Measurements from ENCODE around the gene TFAP2D.

Gene TFAP2D

DNA sequence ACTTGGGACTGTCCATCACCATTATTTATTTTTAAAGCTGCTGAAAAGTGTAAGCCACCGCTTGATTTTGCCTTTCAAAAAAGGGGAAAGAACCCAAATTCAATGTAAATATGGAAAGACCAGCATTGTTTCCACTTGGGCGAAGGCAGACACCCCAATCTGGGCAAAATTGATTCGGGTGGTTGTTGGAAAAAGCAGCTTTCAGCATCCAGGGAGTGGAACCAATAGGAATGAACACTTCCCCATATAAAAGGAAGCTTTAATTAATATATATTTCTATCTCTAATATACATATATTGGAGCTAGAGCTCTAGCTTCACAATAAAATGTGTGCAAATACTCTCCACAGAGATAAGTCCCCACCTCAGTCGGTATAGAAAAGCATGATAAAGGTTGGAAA is at the start of gene TFAP2D:
TSS of gene TFAP2D (plus strand) at position 301 of the 400 bp plus-strand sequence. CDS start 530 bp downstream, outside the sequence.
- in situ Hi-C loops (cut with HindIII; ENCODE audit: low pct_ligation_motif_present, low pct_unique_long_range_greater_than_20kb, low sequenced_read_pairs) = no loop called here
- DNase-seq = no peak

DNA sequence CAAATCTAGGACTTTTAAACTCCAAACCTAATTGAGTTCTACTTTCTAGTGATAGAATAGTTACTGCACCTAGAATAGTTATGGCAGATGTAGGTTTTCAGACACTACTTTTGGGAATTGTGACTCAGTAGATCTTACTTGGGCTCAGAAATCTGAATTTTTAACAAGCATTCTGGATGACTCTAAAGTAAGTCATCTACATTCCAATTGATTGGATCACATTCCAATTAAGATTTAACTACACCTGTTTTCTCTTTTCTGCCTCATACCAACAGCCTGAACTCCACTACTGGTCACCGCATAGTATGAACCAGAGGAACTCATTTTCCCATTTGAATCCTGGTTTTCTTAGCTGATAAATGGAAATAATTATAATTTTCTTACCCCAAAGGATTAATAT is 49.5 kb upstream of the TFAP2D start:
- in situ Hi-C loops (cut with HindIII; ENCODE audit: low pct_ligation_motif_present, low pct_unique_long_range_greater_than_20kb, low sequenced_read_pairs) = no loop called here
- DNase-seq = no peak

DNA sequence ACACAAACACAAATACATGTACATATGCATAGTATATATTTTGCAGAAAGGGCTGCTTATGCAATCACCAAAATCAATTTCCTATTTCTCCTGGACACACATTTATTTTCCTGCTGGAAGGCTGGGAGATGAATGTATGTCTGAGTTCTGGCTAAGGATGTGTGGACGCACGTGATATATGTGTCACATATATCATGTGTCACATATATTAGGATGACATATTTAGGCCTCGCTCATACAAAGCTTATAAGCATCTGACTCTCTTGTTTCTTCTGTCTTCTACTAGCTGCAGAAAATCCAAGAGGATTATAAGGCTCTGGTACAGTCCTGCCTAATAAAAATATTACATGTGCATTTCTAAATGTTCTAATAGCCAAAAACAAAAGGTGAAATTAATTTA is 47.2 kb upstream of the TFAP2D start:
- DNase-seq = no peak
- in situ Hi-C loops (cut with HindIII; ENCODE audit: low pct_ligation_motif_present, low pct_unique_long_range_greater_than_20kb, low sequenced_read_pairs) = no loop called here

DNA sequence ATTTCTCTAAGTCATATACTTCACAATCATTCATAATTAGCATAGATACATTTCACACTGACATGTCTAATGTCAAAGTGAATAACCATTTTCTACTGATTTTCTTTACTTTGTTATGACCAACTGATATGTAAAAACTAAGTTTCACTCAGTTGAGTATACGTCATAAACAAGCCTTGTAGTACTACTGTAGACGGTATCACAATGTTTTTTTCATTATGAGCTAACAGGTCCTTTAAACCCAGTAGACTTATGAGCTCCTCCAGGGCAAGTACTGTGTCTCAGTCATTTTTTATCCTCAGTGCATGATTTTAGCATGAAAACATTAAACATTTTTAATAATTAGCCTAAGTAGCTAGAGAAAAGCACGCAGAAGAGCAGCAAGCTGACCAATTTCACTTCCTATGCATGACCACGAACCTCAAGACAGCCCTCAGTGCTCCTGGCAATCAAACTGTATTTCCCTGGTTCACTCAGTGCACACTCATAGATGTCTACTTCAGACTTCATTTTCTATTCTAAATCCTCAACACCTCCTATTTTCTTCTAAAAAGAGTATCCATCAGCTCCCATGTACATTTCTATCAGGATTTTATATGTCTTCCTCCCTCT is 32.0 kb upstream of the TFAP2D start:
- in situ Hi-C loops (cut with HindIII; ENCODE audit: low pct_ligation_motif_present, low pct_unique_long_range_greater_than_20kb, low sequenced_read_pairs) = no loop called here
- DNase-seq = no peak

DNA sequence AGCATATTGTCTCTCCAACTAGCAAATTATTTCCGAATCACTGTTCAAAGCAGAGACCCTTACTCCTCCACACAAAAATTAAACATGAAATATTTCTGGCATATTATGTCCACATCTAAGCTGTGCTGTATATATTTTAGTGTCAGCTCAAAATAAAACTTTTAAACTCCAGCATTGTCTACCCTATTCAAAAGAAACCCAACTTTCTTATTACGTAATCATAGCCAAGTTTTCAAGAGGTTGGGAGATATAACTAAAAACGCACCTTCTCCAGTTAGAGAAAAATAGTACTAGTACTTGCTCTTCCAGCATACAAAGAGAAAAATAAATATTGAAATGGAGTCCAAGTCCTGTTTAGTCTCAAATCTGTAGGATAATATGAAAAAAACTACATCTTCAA is 24.1 kb upstream of the TFAP2D start:
- no peak for DNase-seq
- in situ Hi-C loops (cut with HindIII; ENCODE audit: low pct_ligation_motif_present, low pct_unique_long_range_greater_than_20kb, low sequenced_read_pairs) = no loop called here

DNA sequence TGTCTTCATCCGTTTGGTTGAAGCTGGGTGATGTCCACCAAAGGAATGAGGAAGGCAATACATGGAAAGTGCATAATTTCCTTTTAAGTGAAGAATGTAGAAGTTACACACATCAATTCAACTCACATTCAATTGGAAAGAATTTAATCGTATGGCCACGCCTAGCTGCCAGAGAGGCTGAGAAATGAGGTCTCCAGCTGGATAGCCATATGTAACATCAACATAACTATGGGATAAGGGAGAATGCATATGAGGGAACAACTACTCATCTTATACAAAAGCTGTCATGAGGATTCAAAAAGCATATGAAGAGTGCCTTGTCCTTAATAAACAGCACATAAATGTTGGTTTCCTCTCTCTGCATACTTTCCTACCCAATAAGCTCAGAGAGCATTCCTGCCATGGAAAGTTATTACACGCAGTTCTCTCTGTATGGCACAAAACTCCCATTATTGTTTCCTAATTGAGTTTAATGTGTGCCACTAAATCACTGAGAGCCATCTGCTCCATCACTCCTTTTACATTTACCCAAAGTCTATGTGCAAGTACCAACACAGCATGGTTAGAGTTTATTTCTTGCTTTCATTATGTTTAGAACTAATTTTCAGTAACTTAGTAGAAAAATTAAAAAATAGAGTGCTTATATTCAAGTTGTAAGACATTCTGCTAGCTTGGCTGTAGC is 21.4 kb upstream of the TFAP2D start:
- in situ Hi-C loops (cut with HindIII; ENCODE audit: low pct_ligation_motif_present, low pct_unique_long_range_greater_than_20kb, low sequenced_read_pairs) = no loop called here
- no peak for DNase-seq

DNA sequence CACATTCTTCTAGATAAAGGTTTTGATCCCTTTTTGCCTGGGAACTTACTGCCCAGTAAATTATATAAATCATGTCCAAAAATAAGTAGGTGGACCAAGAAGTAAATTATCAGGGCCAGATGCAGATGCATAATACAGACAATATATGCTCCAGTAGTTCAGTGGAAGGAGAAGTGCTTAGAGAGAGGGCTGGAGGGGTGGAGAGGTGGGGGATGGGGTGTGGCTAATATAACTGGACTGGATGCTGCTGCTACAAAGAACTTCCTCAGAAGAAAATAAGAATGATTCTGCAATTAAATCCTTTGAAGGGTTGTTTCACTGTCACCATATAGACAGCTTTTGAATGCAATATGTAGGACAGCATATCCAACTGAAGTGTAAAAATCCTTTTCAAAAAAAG is 14.8 kb upstream of the TFAP2D start:
- no peak for DNase-seq
- in situ Hi-C loops (cut with HindIII; ENCODE audit: low pct_ligation_motif_present, low pct_unique_long_range_greater_than_20kb, low sequenced_read_pairs) = no loop called here

DNA sequence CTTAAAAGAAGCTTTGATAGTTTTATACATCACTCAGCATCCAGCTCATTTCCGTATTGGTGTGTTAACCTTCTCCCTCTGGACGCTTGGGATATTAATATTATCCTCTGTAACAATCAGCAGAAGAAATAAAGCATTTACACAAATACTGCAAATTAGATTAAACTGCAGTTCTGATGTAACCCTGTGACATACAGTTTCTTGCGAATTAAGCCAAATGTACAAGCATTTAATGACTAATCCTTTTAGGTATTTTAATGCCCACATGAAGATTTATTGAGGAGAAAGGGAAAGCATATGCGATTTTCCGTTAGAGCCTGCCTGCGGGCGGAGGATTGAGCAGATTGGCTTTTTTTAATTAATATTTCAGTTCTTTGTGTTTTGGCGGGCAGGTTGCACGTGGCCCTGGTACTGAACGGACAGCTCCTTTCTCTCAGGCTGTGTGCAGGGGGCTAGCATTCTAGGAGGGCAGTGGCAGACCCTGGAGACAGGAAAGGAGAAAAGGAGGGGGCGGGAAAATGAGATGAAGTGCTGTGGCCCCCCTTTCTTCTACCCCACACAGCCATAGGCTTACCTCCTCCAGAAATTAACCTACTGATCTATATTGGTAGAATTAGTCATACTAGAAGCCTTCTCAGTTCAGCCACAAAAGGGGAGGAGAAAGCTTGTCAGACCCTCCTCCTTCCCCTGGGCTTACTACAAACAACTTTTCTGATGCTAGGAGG is 14.1 kb upstream of the TFAP2D start:
- in situ Hi-C loops (cut with HindIII; ENCODE audit: low pct_ligation_motif_present, low pct_unique_long_range_greater_than_20kb, low sequenced_read_pairs) = no loop called here
- DNase-seq = no peak

DNA sequence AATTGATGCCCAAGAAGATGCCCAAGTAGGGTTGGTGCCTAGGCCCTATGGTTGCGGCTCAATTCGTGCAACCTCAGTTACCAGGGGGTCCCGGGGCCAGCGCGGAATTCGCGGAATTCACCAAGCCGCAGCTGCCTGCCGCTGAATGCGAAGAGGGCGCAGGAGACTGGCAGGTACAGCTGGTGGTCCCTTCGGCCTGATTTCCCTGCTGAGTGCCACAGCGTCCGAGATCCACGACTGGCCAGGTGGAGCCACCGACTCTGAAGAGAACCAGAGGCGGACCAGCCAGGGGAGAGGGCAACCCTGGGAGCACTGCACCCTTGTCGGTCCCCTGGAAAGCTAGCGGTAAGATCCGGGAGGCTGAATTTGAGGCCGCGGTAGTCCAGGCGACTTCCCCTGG is 6.8 kb upstream of the TFAP2D start:
- in situ Hi-C loops (cut with HindIII; ENCODE audit: low pct_ligation_motif_present, low pct_unique_long_range_greater_than_20kb, low sequenced_read_pairs) = no loop called here

DNA sequence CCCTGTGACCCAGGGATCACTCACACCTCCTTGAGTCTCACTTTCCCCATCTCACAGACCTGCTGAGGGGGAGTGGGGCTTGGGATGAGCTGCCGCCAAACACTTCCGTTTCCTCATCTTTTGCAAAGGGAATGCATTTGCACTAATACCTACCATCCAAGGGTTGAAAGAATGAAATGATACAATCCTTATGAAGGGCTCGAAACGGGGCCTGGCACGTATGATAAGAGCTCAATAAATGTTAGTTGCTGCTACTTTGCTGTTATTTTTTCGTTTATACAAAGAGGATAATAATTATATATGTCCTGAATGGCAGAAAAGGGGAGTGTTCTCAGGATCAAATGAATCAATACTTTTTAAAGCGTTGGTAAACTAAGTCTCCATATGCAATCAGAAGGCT is 6.1 kb upstream of the TFAP2D start:
- DNase-seq = no peak

More for the DNA sequence above, 6.8 kb upstream of the TFAP2D start:
- DNase-seq = no peak

DNA sequence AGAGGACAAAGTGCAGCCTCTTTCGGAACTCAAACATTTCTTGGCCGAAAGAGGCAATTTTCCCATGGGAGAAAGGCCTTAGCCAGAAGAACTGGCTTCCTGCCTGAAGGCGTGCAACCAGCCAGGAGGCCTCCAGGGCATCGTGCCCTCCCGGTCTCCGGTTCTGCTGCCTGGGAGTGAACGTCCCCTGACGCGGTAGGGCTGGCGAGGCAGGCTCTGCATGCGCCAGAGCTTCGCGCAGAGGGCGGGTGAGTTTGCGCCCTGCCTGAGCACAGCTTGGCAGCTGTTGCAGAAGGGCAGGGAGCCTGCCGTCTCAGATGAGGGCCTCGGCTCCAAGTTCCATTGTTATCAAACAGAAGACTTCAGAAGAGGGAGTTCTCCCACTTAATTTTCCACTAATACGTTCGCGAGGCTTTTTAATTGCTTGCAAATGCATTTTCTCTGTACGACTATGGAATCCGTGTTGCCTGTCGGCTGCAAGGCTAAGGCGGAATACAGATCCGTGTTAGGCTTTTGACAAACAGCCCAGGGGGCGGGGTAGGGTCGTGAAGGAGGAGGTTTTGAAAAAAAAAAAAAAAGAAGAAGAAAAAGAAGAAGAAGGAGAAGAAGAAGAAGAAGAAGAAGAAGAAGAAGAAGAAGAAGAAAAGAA is 5.5 kb upstream of the TFAP2D start:
- no peak for DNase-seq
- in situ Hi-C loops (cut with HindIII; ENCODE audit: low pct_ligation_motif_present, low pct_unique_long_range_greater_than_20kb, low sequenced_read_pairs) = no loop called here

More for the DNA sequence above, 6.1 kb upstream of the TFAP2D start:
- in situ Hi-C loops (cut with HindIII; ENCODE audit: low pct_ligation_motif_present, low pct_unique_long_range_greater_than_20kb, low sequenced_read_pairs) = no loop called here

DNA sequence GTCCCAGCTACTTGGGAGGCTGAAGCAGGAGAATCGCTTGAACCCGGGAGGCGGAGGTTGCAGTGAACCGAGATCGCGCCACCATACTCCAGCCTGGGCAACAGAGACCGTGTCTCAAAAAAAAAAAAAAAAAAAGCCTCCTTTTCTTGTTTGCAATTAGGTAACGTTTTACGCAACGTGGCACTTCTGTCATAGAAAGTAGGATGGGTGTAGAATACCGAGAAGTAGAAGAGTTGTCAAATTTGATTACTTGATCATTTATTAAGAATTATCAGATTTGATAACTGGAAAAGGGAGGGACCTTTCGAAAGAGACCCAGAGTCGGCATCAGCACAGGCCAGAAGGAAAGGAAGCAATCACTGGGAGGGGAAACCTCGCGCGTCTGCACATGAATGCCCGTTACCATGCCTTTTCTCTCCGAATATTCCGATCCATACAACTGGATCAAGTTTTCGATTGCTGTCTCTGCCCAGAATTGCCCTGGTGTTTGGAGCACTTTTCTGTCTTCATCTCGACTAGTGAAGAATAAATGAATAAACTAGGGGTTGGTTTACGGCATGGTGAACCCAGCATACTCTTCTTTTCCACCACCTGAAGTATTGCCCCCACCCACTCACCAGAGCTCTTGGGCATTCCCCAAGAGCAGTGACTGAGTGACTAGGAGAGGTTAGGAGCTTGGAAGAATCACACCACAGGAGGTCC is 4.5 kb upstream of the TFAP2D start:
- DNase-seq = no peak
- in situ Hi-C loops (cut with HindIII; ENCODE audit: low pct_ligation_motif_present, low pct_unique_long_range_greater_than_20kb, low sequenced_read_pairs) = no loop called here

DNA sequence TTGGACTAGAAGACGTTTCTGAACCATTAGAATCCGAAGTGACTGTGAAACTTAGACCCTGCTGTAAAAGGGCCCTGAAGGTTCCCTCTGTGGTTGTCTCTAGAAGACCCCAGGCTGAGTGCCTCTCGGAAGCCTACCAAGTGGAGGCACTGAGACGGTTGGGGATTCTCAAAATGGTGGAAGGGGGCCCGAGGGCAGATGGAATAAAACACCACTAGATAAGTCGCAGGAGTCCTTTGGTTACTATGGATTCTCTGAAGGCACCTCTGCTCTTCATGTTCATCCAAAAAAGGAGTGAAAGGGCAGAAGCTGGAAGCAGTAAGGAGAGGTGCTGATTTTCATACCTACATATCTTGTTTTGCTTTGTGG is 4.0 kb upstream of the TFAP2D start:
- in situ Hi-C loops (cut with HindIII; ENCODE audit: low pct_ligation_motif_present, low pct_unique_long_range_greater_than_20kb, low sequenced_read_pairs) = no loop called here
- no peak for DNase-seq

DNA sequence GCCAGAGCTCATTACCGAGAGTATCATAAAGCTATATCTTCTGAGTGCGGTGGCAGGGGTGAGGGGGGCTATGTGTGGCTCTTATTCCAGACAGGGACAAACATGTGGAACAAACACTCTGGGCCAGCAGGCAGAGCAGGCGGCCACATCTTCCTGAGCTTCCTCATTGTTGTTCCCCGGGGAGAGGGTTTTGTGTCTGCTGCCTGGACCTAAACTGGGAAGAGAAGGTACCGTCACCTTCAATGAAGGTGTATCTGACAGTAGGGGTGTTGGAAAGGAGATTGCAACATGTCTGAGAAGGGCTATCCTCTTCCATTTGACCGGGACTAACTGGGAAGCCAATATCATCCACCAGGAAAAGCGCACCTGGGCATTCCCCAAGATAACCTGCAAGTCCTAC is 1.6 kb upstream of the TFAP2D start:
- no peak for DNase-seq
- in situ Hi-C loops (cut with HindIII; ENCODE audit: low pct_ligation_motif_present, low pct_unique_long_range_greater_than_20kb, low sequenced_read_pairs) = no loop called here

DNA sequence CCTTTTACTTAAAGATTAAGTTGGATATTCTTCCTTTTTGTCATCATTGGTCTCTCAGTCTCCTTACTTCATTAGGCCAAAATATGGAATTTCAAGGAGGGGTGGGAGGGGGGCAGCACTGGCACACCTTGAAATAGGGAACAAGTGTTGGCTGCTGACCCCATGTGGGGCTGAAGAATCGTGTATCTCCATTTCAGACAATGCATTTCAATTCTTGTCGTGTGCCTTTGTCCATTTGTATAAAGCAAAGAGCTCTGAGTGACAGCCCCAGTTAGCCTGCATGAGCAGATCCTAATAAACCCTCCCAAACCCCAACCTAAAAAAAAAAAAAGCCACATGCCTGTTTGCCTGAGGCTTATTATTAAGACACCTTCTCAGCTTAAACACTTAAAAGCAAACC is 1.0 kb upstream of the TFAP2D start:
- no peak for DNase-seq
- in situ Hi-C loops (cut with HindIII; ENCODE audit: low pct_ligation_motif_present, low pct_unique_long_range_greater_than_20kb, low sequenced_read_pairs) = no loop called here

DNA sequence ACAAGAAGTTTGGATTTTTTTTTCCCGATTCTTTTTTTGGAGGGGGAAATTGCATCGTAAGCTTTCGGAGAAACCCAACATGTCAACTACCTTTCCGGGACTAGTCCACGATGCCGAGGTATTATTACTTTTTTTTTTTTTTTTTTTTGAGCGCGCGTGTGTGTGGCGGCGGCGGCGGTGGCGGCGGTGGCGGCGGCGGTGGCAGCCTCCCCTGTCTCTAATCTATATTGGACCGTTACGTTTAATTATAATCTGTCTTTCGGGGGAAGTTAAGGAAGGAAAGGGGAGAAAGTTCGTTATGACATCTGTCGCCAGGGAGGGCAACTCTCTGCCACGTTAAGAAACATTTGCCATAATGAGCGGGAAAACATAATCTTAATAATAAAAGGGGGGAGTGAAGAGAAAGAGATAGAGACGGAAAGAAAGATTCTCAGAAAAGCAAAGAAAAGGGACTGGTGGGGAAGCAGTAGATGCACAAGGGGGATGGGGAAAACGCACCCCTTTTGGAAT is 706 bp downstream of the TFAP2D start:
- DNase-seq = no peak
- in situ Hi-C loops (cut with HindIII; ENCODE audit: low pct_ligation_motif_present, low pct_unique_long_range_greater_than_20kb, low sequenced_read_pairs) = no loop called here

DNA sequence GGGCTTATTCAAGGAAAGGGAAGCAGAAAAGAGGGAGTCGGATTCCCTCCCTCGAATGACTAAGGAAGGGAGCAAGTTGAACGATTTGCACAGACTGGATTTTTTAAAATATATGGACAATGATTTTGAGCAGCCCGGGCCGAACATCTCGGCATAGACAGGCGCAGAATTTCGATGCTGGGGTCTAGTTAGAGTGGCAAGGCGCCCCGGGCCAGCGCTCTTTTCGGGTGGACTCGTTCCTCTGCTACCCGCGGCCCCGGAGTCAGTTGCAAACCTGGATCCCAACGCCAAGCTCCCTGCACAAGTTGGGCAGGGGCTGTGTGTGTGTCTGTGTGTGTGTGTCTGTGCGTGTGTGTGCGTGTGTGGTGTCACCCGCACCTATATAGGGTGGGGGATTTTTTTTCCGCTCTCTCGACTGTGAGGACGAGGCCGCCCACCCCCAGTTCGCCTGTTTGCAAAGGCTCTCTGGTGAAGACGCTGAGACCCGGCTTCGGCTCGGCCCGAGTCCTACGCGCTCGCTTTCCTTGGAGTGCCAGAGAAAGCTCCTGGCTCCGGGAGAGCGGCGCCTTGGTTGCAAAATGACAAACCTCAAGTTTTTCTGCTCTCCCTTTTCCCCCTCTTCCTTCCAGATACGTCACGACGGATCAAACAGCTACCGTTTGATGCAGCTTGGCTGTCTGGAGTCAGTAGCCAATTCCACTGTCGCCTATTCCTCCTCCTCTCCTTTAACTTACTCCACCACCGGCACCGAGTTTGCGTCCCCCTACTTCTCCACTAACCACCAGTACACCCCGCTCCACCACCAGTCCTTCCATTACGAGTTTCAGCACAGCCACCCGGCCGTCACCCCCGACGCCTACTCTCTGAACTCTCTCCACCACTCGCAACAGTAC is 1.4 kb downstream of the TFAP2D start:
- in situ Hi-C loops (cut with HindIII; ENCODE audit: low pct_ligation_motif_present, low pct_unique_long_range_greater_than_20kb, low sequenced_read_pairs) = no loop called here
- DNase-seq = no peak

Measured in ACHN (cell line).